ENCODE measurements around the gene GPR152.

DNA sequence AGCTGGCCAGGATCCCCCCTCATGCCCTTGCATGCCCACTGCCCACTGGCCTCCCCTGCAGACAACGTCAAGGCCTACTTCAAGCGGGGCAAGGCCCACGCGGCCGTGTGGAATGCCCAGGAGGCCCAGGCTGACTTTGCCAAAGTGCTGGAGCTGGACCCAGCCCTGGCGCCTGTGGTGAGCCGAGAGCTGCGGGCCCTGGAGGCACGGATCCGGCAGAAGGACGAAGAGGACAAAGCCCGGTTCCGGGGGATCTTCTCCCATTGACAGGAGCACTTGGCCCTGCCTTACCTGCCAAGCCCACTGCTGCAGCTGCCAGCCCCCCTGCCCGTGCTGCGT, 38.2 kb upstream of the GPR152 start:
- no peak for TF ChIP-seq ZSCAN20 (CRISPR knock-in tag; IDR thresholded peaks at IDR 0.05)
- no peak for TF ChIP-seq CTCF (IDR thresholded peaks at IDR 0.05)
- no peak for TF ChIP-seq MAX (IDR thresholded peaks at IDR 0.05)
- no peak for TF ChIP-seq BHLHE40 (IDR thresholded peaks at IDR 0.05; ENCODE audit: low read depth, low read length)
- TF ChIP-seq EHMT2 (IDR thresholded peaks at IDR 0.05; ENCODE audit: low read depth) = no peak

All from A549 (cell line).